ENCODE data around the gene PLPP3. TPM values are rescaled to one million over a fixed set of nuclear protein-coding genes. Genes with fewer than 3 reads are reported as not detected.
A peak's percentile ranks its signal among the peaks of the same experiment; 100 is the strongest.

Gene PLPP3
- 33.2 TPM for polyA plus RNA-seq (2012; ENCODE audit: insufficient read length, low read depth)

DNA sequence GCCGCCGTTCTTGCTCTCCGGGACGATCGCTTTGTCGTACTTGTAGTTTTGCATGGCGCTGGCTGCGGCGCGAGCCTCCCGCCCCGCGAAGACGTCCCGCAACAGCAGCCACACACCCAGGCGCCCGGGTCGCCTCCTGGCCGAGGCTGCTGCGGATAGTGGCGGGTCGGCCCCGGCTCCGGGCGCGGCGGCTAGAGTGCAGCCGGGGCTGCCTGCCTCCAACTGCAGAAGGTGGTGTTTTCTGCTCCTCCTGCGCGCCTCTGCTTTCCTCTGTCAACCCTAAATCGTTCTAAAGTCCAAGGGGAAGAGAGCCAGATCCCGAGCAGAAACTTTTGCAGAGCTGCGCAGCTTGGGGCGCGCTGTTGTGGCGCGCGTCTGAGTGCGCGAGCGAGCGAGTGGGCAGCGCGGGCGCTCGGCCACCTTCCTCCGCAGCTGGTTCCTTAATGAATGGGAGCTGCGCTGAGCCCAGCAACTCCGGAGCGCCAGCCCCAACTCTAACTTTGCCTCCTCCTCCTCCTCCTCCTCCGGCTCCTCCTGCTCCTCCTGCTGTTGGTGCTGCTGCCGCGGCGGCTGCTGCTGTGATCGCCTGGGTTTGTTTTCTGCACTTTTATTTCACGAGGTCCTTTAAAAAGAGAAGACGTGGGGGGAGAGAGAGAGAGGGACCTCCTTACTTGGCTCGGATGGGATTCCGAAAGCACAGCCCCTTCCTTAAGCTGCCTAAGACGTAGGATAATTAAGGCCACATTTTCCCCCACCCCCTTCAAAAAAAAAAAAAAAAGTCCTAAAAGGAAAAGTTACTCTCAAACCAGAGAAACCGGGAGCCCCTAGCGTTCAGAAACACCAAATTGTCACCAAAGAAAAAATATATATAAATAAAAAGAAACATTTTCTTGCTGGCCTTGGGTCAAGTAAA lies at the start of gene PLPP3:
Gene PLPP3 (minus strand): TSS at position 601 of the 913 bp plus-strand sequence. CDS start 547 bp downstream, at position 54.
- peak; percentile 95 for TF ChIP-seq POLR2AphosphoS5 (IDR thresholded peaks at IDR 0.05; ENCODE audit: low read depth, low read length)
- TF ChIP-seq TAF1 (IDR thresholded peaks at IDR 0.05; ENCODE audit: borderline replicate concordance, insufficient read depth, low read length): peak; percentile 96; the same call in 1 of the 2 replicates
- TF ChIP-seq SIN3A (IDR thresholded peaks at IDR 0.05; ENCODE audit: borderline replicate concordance, insufficient read depth, low read length): peak; percentile 73; the same call in 1 of the 2 replicates
- TF ChIP-seq, protein P1, sequence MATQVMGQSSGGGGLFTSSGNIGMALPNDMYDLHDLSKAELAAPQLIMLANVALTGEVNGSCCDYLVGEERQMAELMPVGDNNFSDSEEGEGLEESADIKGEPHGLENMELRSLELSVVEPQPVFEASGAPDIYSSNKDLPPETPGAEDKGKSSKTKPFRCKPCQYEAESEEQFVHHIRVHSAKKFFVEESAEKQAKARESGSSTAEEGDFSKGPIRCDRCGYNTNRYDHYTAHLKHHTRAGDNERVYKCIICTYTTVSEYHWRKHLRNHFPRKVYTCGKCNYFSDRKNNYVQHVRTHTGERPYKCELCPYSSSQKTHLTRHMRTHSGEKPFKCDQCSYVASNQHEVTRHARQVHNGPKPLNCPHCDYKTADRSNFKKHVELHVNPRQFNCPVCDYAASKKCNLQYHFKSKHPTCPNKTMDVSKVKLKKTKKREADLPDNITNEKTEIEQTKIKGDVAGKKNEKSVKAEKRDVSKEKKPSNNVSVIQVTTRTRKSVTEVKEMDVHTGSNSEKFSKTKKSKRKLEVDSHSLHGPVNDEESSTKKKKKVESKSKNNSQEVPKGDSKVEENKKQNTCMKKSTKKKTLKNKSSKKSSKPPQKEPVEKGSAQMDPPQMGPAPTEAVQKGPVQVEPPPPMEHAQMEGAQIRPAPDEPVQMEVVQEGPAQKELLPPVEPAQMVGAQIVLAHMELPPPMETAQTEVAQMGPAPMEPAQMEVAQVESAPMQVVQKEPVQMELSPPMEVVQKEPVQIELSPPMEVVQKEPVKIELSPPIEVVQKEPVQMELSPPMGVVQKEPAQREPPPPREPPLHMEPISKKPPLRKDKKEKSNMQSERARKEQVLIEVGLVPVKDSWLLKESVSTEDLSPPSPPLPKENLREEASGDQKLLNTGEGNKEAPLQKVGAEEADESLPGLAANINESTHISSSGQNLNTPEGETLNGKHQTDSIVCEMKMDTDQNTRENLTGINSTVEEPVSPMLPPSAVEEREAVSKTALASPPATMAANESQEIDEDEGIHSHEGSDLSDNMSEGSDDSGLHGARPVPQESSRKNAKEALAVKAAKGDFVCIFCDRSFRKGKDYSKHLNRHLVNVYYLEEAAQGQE (IDR thresholded peaks at IDR 0.05; ENCODE audit: insufficient read depth in 1 of 2, low read depth in 2 of 2, low read length in 2 of 2): peak; percentile 56 to 58; a peak in 2 of 4 replicates
- peak; percentile 35 for TF ChIP-seq FOXP2 (optimal IDR thresholded peaks at IDR 0.05; ENCODE audit: borderline replicate concordance, extremely low read depth, extremely low read length, insufficient read depth)

DNA sequence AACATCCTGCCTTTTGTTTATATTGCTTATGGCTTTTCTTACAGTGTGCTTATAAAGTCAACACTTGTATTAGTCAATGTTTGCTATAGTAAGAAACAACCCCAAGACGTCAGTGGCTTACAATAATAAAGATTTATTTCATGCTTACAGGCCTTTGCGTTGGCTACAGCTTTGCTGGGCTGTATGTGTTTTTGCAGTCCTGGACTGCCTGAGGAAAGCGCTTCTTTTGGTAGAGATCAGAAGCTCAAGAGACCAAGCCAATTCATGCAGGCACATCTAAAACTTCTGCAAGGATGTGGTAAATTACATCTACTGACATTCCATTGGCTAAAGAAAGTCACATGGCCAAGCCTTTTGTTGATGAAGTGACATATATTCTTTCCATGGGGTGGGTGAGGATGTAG lies 48.3 kb upstream of the PLPP3 start:
- TF ChIP-seq FOXP2 (optimal IDR thresholded peaks at IDR 0.05; ENCODE audit: borderline replicate concordance, extremely low read depth, extremely low read length, insufficient read depth): no peak
- TF ChIP-seq, protein P1 (IDR thresholded peaks at IDR 0.05; ENCODE audit: insufficient read depth in 1 of 2, low read depth in 2 of 2, low read length in 2 of 2): no peak

DNA sequence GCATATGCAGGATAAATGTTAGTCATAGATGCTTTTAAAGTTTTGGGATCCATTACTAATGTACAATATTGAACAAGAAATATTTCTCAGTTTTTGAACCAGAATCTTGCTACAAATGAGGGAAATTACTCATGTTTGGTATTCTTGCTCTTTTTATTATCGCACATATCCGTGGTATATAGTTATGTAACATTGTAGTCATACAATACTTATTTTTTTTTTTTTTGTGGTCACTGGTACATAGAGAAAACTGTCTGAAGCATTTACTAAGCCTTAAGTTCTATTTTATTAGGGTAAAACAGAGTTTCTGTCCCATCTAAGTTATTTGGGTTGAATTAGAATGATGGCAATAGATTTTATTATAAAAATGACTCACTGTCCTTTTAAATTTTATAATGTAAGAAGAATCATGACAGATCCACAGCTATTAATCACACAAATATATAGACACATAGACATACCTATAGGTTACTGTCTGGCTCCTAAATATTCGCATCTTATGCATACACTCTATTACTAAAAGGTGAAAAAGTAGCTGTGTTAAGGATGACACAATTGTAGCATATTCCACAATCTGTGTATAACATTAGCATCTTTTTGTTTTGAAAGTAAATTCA lies 47.8 kb upstream of the PLPP3 start:
- TF ChIP-seq, protein P1 (IDR thresholded peaks at IDR 0.05; ENCODE audit: insufficient read depth in 1 of 2, low read depth in 2 of 2, low read length in 2 of 2): no peak
- TF ChIP-seq SIN3A (IDR thresholded peaks at IDR 0.05; ENCODE audit: borderline replicate concordance, insufficient read depth, low read length) (no peak), POLR2AphosphoS5 (IDR thresholded peaks at IDR 0.05; ENCODE audit: low read depth, low read length) (no peak), FOXP2 (optimal IDR thresholded peaks at IDR 0.05; ENCODE audit: borderline replicate concordance, extremely low read depth, extremely low read length, insufficient read depth) (no peak), TAF1 (IDR thresholded peaks at IDR 0.05; ENCODE audit: borderline replicate concordance, insufficient read depth, low read length) (no peak)

DNA sequence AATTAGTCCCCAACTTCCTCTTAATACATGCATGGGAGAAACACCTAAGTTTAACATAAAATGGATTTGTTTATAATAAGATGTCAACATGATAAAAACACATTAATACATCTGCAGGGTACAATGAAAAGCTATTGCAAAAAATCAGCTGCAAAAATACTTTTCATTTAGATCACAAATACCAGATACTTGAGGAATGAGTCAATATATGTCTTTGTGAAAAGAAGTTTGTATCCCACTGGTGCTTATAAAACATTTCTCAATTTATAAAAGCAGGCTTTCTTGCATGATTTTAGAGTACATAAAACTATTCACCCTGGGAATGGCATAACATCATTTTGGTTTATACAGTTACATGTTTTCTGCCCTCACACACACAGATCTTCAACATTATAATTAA lies 47.2 kb upstream of the PLPP3 start:
- TF ChIP-seq POLR2AphosphoS5 (IDR thresholded peaks at IDR 0.05; ENCODE audit: low read depth, low read length) (no peak), FOXP2 (optimal IDR thresholded peaks at IDR 0.05; ENCODE audit: borderline replicate concordance, extremely low read depth, extremely low read length, insufficient read depth) (no peak), SIN3A (IDR thresholded peaks at IDR 0.05; ENCODE audit: borderline replicate concordance, insufficient read depth, low read length) (no peak), TAF1 (IDR thresholded peaks at IDR 0.05; ENCODE audit: borderline replicate concordance, insufficient read depth, low read length) (no peak)
- TF ChIP-seq, protein P1 (IDR thresholded peaks at IDR 0.05; ENCODE audit: insufficient read depth in 1 of 2, low read depth in 2 of 2, low read length in 2 of 2): no peak

Measured in PFSK-1 (cell line).